HFF-Myc (cell line): ENCODE results near the gene PHF14.

Experiments used
- DNase-seq: peaks from one replicate; pipeline ENCODE4 v3.0.0-alpha.2; 2011; ENCODE audit warnings: low read depth; ENCODE audit errors: extremely low read depth
- H3K4me3 ChIP-seq: replicated peaks from 2 replicates; pipeline ENCODE4 v1.5.1; 2011; ENCODE audit warnings: low read depth, mild to moderate bottlenecking, control low read depth, low read length
- TF ChIP-seq, protein P1 (sequence below): IDR thresholded peaks from 2 replicates; pipeline ENCODE4 v1.5.1; 2012; ENCODE audit warnings: mild to moderate bottlenecking, low read depth, low read length, control low read depth; ENCODE audit errors: missing control alignments

The PHF14 gene

GRCh38 chr7:11166051-11166450 is 192.4 kb downstream of the PHF14 start:
- TF ChIP-seq, protein P1, sequence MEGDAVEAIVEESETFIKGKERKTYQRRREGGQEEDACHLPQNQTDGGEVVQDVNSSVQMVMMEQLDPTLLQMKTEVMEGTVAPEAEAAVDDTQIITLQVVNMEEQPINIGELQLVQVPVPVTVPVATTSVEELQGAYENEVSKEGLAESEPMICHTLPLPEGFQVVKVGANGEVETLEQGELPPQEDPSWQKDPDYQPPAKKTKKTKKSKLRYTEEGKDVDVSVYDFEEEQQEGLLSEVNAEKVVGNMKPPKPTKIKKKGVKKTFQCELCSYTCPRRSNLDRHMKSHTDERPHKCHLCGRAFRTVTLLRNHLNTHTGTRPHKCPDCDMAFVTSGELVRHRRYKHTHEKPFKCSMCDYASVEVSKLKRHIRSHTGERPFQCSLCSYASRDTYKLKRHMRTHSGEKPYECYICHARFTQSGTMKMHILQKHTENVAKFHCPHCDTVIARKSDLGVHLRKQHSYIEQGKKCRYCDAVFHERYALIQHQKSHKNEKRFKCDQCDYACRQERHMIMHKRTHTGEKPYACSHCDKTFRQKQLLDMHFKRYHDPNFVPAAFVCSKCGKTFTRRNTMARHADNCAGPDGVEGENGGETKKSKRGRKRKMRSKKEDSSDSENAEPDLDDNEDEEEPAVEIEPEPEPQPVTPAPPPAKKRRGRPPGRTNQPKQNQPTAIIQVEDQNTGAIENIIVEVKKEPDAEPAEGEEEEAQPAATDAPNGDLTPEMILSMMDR, result no peak
- DNase-seq, result no peak
- no peak overlapping the region for H3K4me3 ChIP-seq

GRCh38 chr7:11168650-11169170 is 195.0 kb downstream of the PHF14 start:
- H3K4me3 ChIP-seq, result no peak overlapping the region
- TF ChIP-seq, protein P1, result no peak
- no peak for DNase-seq

DNA sequence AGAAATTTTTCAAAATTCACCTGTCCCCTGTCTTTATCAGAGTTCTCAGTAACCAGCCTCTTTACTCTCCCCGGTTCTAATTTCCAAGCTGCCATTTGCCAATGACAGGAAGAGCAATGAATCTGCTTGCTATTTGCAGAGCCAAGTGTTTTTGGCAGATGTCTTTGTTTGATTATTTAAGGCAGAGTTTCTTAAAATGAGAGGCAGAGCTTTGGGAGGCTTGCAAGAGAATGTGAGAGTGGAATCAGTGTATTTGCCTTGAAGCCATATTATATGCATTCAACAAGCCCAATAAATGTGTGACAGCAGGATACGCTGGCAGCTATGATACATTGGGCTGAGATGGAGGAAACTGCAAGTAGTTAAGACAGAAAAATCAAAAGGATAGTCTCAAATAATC is 196.5 kb downstream of the PHF14 start:
- TF ChIP-seq, protein P1, result no peak
- H3K4me3 ChIP-seq, result no peak overlapping the region
- no peak for DNase-seq

DNA sequence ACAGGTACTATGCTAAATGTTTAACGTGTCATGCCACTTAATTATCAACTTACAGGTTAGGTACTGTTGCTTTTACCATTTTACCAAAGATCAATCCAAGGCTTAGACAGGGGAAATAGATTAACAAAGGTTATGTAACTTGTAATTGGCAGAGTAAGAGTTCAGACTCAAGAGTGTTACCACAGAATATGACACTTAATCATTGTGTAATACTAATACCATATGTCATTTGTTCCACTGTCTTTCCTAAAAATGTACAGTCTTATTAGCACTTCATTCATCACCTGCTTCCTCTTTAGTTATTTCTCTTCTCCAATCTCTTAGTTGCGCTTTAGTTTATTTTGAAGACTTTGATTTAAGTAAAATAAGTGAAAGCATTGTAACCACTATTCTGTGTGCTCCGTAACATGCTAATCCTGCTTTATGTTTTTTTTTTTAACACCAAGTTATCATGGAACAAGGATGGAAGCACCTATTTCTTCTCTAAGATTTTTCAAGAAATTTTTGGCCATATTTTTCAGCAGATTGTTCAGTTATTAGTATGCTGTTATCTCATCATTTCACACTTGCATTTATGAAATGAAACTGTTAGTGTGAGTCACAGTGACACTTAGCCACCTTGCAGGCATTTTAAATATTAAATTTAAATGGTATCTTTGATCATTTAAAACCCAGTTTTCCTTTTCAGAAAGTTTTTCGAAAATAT is 197.3 kb downstream of the PHF14 start:
- no peak overlapping the region for H3K4me3 ChIP-seq
- TF ChIP-seq, protein P1, result no peak
- DNase-seq, result no peak

DNA sequence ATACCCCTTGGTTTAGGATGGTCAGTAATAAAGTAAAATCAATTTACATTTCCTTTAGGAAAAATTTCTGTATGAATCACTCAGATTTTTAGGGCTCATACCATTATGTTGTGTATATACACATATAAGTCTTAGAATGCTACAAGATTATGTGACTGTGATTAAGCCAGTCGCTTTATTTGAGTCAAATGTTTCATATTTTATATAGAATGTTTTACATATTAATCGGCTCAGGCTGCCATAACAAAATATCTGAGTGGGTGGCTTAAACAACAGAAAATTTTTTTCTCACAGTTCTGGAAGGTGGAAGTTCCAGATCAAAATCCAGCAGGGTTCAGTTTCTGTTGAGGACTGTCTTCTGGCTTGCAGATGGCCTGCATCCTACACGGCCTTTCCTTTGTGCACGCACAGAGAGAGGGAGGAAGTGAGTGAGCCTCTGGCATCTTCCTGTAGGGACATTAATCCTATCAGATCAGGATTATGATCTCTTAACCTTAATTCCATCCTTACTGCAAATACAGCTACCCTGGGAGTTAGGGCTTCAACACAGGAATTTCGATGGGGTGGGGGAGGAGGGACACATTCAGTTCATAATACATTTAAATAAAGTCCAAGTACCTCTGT is 198.0 kb downstream of the PHF14 start:
- no peak for DNase-seq
- no peak overlapping the region for H3K4me3 ChIP-seq
- TF ChIP-seq, protein P1, result no peak

DNA sequence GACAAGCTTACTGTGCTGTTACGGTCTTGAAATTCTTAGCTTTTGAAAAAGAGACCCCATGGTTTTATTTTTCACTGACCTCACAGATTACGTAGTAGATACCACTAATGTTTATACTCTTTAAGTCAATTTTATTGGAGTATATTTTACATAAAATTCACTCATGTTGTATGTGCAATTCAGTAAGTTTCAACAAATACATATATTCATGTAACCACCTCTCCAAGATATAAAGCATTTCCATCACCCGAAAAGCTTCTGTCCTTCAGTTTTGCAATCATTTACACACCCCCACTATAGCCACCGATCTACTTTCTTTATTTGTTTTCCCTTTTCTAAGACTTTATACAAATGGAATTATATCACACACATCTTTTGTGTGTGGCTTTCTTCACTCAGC is 199.2 kb downstream of the PHF14 start:
- TF ChIP-seq, protein P1, result no peak
- DNase-seq, result no peak
- H3K4me3 ChIP-seq, result no peak overlapping the region
